ENCODE measurements around the gene KDM2B. TPM values are rescaled to one million over a fixed set of nuclear protein-coding genes. Genes with fewer than 3 reads are reported as not detected.
A peak's percentile ranks its signal among the peaks of the same experiment; 100 is the strongest.
"Not testable (repeated sequence)": the region's sequence is repeated elsewhere in the genome, so short reads cannot be mapped to it uniquely, and the experiment has no call there.

KDM2B gene
- total RNA-seq, 2 donors from 2014 or later, result 35.9 to 60.1 TPM

DNA sequence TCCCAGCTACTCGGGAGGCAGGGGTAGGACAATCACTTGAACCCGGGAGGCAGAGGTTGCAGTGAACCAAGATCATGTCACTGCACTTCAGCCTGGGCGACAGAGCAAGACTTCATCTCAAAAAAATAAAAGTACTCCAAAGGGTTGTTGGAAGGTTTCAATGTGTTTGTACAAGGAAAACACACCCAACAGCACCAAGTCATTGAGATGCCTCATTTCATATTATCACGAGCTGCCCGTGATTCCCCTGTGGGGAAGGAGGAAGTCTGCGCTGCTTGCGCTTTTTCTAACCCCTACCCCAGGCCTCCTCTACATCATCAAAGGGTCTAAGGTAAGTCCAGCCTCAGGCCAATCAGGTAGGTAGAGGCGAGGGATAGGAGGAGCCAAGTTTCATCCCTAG lies 73.6 kb downstream of the KDM2B start:
- H3K4me3 Mint-ChIP-seq, result no peak overlapping the region
- H3K27ac Mint-ChIP-seq, result no peak overlapping the region
- no peak for DNase-seq (ENCODE audit: low spot score)
- H3K36me3 Mint-ChIP-seq, result no peaks in the 10 kb centered on the region
- H3K9me3 Mint-ChIP-seq, result no peaks in the 10 kb centered on the region
- peaks cover 0 to 1% of the 10 kb centered on the region in 2 donors for H3K4me1 Mint-ChIP-seq (ENCODE audit: low read depth in 2 of 2)
- ATAC-seq, result no peak
- H3K27me3 Mint-ChIP-seq, result no peaks in the 10 kb centered on the region

DNA sequence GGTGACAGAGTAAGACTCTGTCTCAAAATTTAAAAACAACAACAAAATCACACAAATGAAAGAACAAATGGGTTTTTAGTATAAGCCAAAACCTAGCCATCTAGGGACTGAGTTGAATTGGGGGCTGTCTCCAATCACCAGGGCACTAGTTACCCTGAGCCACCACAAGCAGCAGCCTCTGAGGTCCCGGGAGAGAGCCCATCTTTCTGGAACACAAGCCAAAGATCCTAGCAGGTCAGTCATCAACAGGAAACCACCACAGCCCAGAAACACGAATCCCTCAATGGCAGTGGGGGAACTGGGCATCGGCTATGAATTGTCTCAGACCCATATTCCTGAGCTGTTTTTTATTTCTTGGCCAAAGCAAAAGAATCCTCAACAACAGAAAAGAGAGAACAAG lies 75.3 kb downstream of the KDM2B start:
- no peak for DNase-seq (ENCODE audit: low spot score)
- Mint-ChIP-seq H3K36me3 (no peaks in the 10 kb centered on the region), H3K4me1 (ENCODE audit: low read depth in 2 of 2) (peaks cover 0 to 4% of the 10 kb centered on the region in 2 donors), H3K4me3 (no peak overlapping the region), H3K9me3 (no peaks in the 10 kb centered on the region), H3K27me3 (no peaks in the 10 kb centered on the region), H3K27ac (peak overlapping the region in 1 of 2 donors; percentile 58)
- ATAC-seq, result no peak

DNA sequence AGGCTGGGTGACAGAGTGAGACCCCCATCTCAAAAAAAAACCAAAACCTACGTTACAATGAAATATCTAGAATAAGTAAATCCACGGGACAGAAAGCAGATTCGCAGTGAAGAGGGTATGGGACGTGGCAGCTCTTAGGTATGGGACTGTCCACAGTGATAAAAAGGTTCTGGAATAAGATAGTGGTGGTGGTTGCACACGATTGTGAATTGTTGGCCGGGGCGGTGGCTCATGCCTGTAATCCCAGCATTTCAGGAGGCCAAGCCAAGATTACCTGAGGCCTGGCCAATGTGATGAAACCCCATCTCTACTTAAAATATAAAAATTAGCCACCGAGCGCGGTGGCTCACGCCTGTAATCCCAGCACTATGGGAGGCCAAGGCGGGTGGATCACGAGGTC lies 76.3 kb downstream of the KDM2B start:
- no peak for ATAC-seq
- Mint-ChIP-seq H3K4me1 (ENCODE audit: low read depth in 2 of 2) (peaks cover 0 to 4% of the 10 kb centered on the region in 2 donors), H3K9me3 (no peaks in the 10 kb centered on the region), H3K36me3 (no peaks in the 10 kb centered on the region), H3K4me3 (no peak overlapping the region), H3K27me3 (no peaks in the 10 kb centered on the region), H3K27ac (no peak overlapping the region)
- DNase-seq (ENCODE audit: low spot score), result no peak

DNA sequence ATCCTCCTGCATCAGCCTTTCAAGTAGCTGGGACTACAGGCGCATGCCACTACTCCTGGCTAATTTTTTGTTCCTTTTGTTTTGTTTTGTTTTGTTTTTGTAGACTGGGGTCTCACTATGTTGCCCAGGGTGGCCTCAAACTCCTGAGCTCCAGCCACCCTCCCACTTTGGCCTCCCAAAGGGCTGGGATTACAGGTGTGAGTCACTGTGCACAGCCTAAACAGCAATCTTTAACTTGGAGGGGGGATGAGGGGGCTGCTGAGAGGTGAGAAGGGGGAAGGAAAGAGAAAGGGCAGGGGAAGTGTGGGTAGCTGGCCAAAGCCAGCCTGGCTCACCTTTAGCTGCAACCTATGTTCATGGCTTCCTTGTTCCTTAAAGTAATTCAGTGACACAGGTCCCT lies 77.4 kb downstream of the KDM2B start:
- no peaks in the 10 kb centered on the region for H3K36me3 Mint-ChIP-seq

DNA sequence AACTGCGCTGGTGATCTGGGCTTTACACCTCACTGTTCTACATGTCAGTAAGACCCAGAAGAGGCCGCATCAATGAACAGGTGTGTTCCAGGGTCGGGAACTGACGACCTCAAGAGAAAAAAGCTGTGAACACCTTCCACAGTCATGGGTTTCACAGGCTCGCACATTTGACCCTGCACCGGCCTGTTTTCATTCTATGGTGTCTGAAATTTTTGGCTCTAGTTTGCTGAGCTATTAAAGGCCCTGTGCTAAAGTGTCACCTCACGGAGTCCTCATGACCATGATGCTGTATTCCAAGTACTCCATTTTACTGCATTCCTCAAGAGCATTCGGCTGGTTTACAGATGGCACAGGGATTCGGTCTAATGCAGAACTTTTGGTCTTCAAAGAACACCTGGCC lies 78.9 kb downstream of the KDM2B start:
- Mint-ChIP-seq H3K27me3 (no peaks in the 10 kb centered on the region), H3K27ac (no peak overlapping the region), H3K4me3 (no peak overlapping the region), H3K4me1 (ENCODE audit: low read depth in 2 of 2) (peaks cover 3 to 5% of the 10 kb centered on the region in 2 donors), H3K9me3 (no peaks in the 10 kb centered on the region), H3K36me3 (no peaks in the 10 kb centered on the region)
- ATAC-seq, result no peak
- DNase-seq (ENCODE audit: low spot score), result no peak

More for the DNA sequence above, 77.4 kb downstream of the KDM2B start:
- H3K4me3 Mint-ChIP-seq, result no peak overlapping the region
- ATAC-seq (no peak), DNase-seq (ENCODE audit: low spot score) (no peak)
- no peaks in the 10 kb centered on the region for H3K9me3 Mint-ChIP-seq
- peak overlapping the region in 1 of 2 donors; percentile 23 for H3K27ac Mint-ChIP-seq
- H3K4me1 Mint-ChIP-seq (ENCODE audit: low read depth in 2 of 2), result peaks cover 0 to 4% of the 10 kb centered on the region in 2 donors
- no peaks in the 10 kb centered on the region for H3K27me3 Mint-ChIP-seq

DNA sequence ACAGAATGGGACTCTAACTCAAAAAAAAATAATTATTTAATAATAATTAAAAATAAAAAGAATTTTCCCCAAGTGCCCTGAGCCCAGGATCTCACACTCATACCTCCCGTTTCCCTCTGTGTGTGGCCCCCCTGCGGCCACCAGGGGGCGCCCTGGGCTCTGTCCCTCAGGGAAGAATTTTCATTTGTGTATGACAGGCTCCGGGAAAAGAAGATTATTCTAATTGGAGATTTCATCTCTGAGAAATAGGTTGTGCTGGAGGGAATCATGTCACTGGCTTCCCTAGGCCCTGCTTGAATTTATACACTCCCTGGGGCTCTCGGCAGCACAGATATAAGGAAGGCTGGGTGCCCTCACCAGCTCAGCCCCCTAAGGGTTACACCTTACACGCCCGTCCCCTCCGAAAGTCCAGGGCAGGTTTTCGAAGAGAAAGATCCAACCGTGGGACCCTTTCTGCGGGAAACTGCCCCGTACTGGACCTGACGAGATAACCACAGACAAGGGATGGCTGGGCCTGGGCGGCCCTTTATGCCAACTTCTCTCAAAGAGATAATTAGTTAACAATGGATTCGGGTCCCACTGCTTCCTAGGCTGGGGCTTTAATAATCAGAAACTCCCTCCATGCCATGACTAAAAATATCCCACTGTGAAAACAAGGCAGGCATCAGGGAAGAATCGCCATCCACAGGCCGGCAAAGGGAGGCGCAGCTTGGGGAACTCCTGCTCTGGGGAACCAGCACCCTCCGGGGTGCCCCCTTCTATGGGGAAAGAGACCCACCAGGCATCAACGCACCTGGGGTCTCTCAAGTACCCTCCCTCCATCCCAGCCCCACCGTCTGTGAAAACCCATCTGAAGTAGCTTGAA lies 80.7 kb downstream of the KDM2B start:
- DNase-seq (ENCODE audit: low spot score) (peak; percentile 80), ATAC-seq (peak; percentile 75 to 82)
- H3K9me3 Mint-ChIP-seq, result no peaks in the 10 kb centered on the region
- no peak overlapping the region for H3K27ac Mint-ChIP-seq
- H3K4me1 Mint-ChIP-seq (ENCODE audit: low read depth in 2 of 2), result peaks cover 11 to 14% of the 10 kb centered on the region in 2 donors
- no peak overlapping the region for H3K4me3 Mint-ChIP-seq
- H3K27me3 Mint-ChIP-seq, result no peaks in the 10 kb centered on the region
- H3K36me3 Mint-ChIP-seq, result no peaks in the 10 kb centered on the region

DNA sequence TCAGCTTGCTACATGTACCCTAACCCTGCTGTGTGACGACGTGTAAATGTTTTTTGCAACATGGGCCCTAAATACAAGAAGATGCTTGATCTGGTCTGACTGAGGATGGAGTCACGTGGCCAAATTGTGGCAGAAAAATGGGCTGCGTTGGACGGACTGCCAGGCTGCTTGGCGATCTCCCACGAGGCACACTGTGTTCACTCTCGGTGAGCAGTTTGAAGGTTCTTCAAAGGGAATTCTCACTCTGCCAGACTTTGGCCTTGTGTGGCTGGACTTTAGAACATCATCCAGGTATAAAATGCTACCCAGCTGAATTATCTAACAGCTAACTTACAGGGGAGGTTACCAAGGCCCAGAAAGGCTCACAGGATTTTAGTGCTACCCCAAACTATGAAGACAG lies 85.1 kb downstream of the KDM2B start:
- Mint-ChIP-seq H3K36me3 (no peaks in the 10 kb centered on the region), H3K4me1 (ENCODE audit: low read depth in 2 of 2) (peaks cover 19 to 25% of the 10 kb centered on the region in 2 donors), H3K4me3 (no peak overlapping the region), H3K27me3 (no peaks in the 10 kb centered on the region), H3K9me3 (no peaks in the 10 kb centered on the region), H3K27ac (no peak overlapping the region)
- ATAC-seq (no peak), DNase-seq (ENCODE audit: low spot score) (no peak)

DNA sequence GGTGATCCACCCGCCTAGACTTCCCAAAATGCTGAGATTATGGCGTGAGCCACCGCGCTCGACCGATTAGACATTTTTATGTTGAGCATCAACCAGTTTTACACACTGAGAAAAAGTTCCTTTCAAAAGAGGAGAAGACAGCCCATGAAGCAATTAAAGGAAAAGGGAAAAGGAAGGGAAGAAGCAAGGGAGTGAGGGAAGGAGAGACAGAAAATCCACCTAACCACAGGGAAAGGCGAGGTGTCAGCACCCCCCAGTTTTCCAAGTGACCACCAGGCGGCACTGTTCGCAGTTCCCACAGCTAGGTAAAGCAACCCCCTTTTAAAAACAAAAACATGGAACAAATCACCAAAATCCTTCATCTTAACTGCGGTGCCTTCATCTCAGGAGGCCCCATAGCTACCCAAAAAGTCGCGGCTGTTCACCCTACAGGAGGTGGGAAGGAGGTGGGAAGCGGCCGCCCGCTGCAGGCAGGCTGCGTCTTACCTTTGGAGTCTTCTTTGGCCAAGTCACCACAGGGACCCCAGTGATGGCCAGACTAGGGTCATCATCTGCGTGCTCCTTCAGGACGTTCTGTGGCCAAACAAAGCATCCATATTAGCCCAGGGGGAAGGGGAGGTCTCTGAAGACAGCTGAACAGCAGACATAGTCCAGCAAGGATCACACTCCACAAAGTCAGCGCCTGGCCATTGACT lies 86.6 kb downstream of the KDM2B start:
- DNase-seq (ENCODE audit: low spot score), result no peak
- H3K27me3 Mint-ChIP-seq, result no peaks in the 10 kb centered on the region
- ATAC-seq, result peak in 1 of 2 donors; percentile 61
- no peak overlapping the region for H3K27ac Mint-ChIP-seq
- no peak overlapping the region for H3K4me3 Mint-ChIP-seq
- peaks cover 19 to 25% of the 10 kb centered on the region in 2 donors for H3K4me1 Mint-ChIP-seq (ENCODE audit: low read depth in 2 of 2)
- no peaks in the 10 kb centered on the region for H3K9me3 Mint-ChIP-seq
- H3K36me3 Mint-ChIP-seq, result no peaks in the 10 kb centered on the region

DNA sequence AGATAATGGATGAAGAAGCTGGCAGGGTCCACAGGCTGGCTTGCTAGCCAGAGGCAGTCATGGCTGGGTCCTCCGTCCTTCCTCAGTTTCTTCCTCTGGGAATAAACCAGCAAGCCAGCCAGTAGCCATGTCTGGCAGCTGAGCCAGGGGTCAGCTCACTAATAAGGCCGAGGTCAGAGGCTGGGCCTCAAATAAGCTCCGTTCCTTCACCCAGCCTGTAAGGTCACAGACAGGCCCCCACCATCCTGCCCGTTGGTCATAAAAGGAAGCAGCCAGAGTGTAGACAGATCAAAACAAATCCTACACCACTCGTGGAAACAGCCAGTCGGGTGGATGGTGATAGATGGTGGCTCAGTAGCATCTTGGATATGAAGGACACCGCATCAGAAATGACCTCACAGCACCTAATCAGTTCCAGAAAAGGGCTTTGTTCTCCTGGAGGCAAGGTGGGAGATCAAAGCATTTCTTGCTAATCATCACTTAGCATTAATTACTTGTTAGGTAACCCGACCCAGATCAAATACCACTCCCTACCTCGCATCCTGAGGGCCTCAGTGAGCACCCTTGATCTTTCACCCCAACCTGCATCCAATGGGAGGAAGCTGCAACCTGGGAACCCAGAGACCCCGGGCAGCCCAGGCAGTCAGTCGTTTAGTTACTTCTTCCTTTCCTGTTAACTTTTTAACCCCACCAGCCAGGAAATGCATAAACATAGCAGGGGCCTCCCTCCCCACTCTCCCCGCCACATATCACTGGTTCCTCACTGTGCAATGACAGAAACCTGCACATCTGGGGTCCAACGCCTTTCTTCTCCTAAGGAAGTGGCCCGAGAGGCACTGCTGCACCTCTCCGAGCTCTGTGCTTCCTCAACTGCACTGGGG lies 90.2 kb downstream of the KDM2B start:
- Mint-ChIP-seq H3K36me3 (no peaks in the 10 kb centered on the region), H3K9me3 (no peaks in the 10 kb centered on the region), H3K27ac (no peak overlapping the region), H3K27me3 (no peaks in the 10 kb centered on the region), H3K4me3 (no peak overlapping the region), H3K4me1 (ENCODE audit: low read depth in 2 of 2) (peaks cover 9 to 14% of the 10 kb centered on the region in 2 donors)
- no peak for ATAC-seq
- no peak for DNase-seq (ENCODE audit: low spot score)

DNA sequence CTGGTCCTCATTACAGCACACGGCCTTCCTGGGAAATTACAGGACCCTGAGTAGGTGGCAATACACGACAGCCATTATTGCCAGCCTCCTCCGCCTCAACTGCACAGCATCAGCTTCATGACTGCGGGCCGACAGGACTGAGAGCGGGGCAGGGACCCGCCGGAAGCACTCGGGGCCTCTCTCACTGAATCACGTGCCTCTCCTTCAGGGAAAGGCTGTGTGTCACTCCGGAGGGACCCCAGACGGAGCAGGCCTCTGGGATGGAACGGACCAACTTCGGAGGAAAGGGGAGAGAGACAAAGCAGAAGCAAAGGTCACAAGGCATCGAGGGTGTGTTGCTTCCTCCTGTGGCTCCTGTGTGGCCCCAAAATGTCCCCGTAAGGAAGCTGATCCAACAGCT lies 90.9 kb downstream of the KDM2B start:
- no peak for ATAC-seq
- Mint-ChIP-seq H3K9me3 (no peaks in the 10 kb centered on the region), H3K4me1 (ENCODE audit: low read depth in 2 of 2) (peaks cover 9 to 14% of the 10 kb centered on the region in 2 donors)

DNA sequence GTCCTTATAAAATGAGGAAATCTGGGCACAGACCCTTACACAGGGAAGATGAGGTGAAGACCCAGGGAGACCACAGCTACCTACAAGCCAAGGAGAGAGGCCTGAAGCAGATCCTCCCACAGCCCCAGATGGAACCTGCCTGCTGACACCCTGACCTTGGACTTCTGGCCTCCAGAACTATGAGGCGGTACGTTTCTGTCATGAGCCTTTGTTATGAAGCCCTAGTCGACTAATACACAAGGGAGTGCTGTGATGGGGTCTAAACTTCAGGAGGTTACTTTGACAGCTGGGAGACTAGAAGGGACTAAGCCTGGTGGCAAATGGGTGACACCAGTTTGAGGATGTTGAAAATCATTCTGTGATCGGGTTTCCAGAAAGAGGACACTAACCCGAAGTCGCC lies 95.9 kb downstream of the KDM2B start:
- H3K9me3 Mint-ChIP-seq, result no peaks in the 10 kb centered on the region
- peaks cover 0 to 5% of the 10 kb centered on the region in 2 donors for H3K4me1 Mint-ChIP-seq (ENCODE audit: low read depth in 2 of 2)
- H3K36me3 Mint-ChIP-seq, result no peaks in the 10 kb centered on the region
- H3K4me3 Mint-ChIP-seq, result no peak overlapping the region
- DNase-seq (ENCODE audit: low spot score) (no peak), ATAC-seq (no peak)
- no peaks in the 10 kb centered on the region for H3K27me3 Mint-ChIP-seq
- H3K27ac Mint-ChIP-seq, result no peak overlapping the region

More for the DNA sequence above, 90.9 kb downstream of the KDM2B start:
- Mint-ChIP-seq H3K4me3 (no peak overlapping the region), H3K27ac (no peak overlapping the region), H3K27me3 (no peaks in the 10 kb centered on the region), H3K36me3 (no peaks in the 10 kb centered on the region)
- DNase-seq (ENCODE audit: low spot score), result no peak

DNA sequence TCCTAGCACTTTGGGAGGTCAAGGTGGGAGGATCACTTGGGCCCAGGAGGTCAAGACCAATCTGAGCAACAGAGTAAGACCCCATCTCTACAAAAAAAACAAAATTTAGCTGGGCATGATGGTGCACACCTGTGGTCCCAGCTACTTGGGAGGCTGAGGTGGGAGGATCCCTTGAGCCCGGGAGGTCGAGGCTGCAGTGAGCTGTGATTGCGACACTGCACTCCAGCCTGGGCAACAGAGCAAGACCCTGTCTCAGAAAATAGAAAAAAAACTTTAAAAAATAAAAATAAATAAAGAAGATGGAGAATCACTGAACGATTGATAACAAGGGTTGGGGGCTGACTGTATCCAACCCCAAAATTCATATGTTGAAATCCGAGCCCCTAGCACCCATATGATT lies 96.3 kb downstream of the KDM2B start:
- not testable (repeated sequence) for H3K27me3 Mint-ChIP-seq; H3K9me3 Mint-ChIP-seq; ATAC-seq; H3K36me3 Mint-ChIP-seq; H3K4me3 Mint-ChIP-seq; H3K27ac Mint-ChIP-seq; DNase-seq (ENCODE audit: low spot score); H3K4me1 Mint-ChIP-seq (ENCODE audit: low read depth in 2 of 2)

DNA sequence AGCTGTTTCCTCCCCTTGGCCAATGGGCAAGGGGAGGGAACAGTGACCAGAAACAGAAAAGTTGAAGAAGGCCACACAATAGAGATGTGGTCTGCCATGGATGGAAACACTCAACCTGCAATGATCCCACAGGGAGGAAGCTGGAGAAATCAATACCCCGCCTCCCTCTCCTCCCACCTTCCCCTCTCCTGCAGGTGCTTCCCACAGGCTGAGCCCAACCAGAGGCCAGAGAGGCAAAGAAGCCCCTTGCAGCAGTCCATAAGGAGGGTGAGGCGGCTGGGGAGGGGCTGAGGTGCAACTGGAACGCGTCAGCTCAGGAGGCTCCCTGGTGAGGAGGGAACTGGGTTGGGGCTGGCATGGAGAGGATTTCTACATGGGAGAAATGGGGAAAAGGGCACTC lies 96.9 kb downstream of the KDM2B start:
- ATAC-seq, result no peak
- Mint-ChIP-seq H3K4me3 (no peak overlapping the region), H3K27me3 (no peaks in the 10 kb centered on the region), H3K4me1 (ENCODE audit: low read depth in 2 of 2) (peaks cover 0 to 5% of the 10 kb centered on the region in 2 donors), H3K9me3 (no peaks in the 10 kb centered on the region), H3K36me3 (no peaks in the 10 kb centered on the region), H3K27ac (no peak overlapping the region)
- no peak for DNase-seq (ENCODE audit: low spot score)
